Mesenteric fat pad (tissue), 1 donor: ENCODE measurements around the gene CCDC198. TPM values are rescaled to one million over a fixed set of nuclear protein-coding genes. Genes with fewer than 3 reads are reported as not detected.

Experiments used
- DNase-seq: peaks from one replicate; pipeline ENCODE4 v3.0.0-alpha.2; 2020; ENCODE audit warnings: low spot score
- long read RNA-seq: library from polyadenylated mRNA; unstranded; transcript quantifications from one replicate; pipeline ENCODE4 v2.0.0, GENCODE V29; 2020
- total RNA-seq: library from RNA; stranded (reverse); fragmentation: NEBNext Ultra II Directional; extraction: Animal tissue kit (Norgen Biotek cat#: 25700); gene quantifications from one replicate; pipeline ENCODE4 v1.2.1, GENCODE V29; 2021
- donor health status: DM: yes; HTN: yes; CAD: no.

The CCDC198 gene, protein sequence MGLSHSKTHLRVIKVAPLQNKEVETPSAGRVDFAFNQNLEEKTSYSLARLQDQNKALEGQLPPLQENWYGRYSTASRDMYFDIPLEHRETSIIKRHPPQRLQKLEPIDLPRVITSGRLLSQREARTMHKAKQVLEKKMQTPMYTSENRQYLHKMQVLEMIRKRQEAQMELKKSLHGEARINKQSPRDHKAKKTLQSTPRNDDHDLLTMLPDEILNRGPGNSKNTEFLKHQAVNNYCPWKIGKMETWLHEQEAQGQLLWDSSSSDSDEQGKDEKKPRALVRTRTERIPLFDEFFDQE
- not detected for total RNA-seq
- long read RNA-seq: 0 reads

DNA sequence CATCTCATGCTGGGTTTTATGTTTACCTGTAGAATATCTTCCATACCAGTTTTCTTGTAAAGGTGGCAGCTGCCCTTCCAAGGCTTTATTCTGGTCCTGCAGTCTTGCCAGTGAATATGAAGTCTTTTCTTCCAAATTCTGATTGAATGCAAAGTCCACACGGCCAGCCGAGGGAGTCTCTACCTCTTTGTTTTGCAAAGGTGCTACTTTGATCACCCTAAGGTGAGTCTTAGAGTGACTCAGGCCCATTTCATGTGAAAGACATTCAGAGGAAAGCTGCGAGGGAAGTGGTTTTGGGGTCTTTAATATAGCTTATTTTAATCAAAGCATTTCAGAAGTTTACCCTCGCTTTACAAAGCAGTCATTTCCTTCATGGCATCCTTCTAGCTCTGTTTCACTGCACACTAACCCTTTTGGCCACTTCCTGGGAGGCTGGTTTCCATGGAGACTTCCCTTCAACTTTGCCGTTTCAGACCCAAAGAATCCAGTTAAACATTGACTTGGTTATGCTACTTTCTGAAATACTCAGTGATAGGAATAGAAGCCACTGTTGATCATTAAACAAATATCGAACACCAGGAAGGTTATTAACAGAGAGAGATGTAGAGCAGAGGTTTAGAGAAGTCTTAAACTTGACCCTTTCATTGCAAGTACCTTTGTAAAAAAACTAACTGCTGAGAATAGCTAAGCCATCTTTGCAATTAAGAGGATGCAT lies at the start of gene CCDC198:
Gene CCDC198 (minus strand): TSS at position 391 of the 715 bp plus-strand sequence. CDS start 142 bp downstream, at position 249.
- DNase-seq: no peak

GRCh38 chr14:57533214-57533613 lies 39.6 kb upstream of the CCDC198 start:
- no peak for DNase-seq

DNA sequence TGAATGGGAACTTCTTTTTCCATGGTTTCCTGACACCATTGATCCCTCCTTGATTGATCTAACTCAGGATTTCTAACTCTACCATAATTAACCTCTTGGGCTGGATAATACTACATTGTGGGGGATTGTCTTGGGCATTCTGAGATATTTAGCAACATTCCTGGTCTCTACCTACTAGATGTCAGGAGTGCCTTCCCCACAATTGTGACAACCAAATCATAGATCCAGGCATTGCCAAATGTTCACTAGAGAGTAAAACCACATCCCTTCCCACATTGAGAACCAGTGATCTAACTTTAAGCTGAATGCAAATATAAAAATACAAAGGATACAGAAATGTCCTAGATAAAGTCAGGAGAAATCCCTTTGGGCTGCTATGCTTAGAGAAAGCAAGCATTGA lies 36.9 kb upstream of the CCDC198 start:
- no peak for DNase-seq

- DNase-seq: no peak
Measured at GRCh38 chr14:57526942-57527341, 33.3 kb upstream of the CCDC198 start.

GRCh38 chr14:57519043-57519442 lies 25.4 kb upstream of the CCDC198 start:
- DNase-seq: no peak

DNA sequence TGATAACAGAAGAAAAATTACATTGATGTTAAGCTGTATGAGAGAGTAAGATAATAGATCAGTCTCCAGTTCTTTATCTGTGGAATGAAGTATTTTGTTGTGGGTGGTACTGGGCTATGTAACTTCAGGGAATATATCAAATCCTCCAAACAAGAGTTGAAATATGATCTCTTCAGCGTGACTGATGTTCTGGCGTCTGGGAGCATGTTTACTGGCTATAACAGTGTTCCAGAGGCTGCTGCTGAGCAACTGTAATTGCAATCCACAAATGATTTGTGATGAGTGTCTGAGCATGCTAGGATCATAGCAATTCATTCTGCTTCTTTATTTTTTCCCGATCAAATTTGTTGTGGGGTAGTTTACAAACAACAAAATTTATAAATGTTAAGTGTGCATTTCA lies 18.6 kb upstream of the CCDC198 start:
- no peak for DNase-seq

GRCh38 chr14:57508756-57509155 lies 15.1 kb upstream of the CCDC198 start:
- no peak for DNase-seq

- no peak for DNase-seq
Measured at GRCh38 chr14:57502586-57503254, 9.1 kb upstream of the CCDC198 start.

DNA sequence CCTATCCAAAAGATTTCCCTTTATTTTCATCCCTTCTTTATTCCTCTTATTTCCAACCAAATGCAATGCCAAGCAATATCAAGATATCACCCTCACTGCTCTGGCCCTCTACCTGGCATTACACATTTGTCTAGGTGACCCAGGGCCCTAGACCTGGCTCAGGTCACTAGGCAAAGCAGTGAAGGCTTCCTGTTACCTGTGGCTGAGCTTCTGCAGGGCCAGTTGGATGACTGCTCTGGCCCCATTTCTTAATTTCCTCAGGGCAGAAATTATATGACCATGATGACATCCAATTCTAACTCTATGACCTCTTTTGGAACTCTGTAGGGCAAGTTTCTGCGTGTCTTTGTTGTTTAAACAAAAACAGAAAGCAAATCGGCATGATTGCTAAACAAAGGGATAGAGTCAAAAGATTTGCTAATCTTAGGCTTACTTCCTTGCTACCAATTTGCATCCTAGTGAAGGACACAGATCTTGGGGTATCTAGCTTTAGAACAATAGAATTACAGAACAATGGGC lies 7.4 kb upstream of the CCDC198 start:
- DNase-seq: no peak

DNA sequence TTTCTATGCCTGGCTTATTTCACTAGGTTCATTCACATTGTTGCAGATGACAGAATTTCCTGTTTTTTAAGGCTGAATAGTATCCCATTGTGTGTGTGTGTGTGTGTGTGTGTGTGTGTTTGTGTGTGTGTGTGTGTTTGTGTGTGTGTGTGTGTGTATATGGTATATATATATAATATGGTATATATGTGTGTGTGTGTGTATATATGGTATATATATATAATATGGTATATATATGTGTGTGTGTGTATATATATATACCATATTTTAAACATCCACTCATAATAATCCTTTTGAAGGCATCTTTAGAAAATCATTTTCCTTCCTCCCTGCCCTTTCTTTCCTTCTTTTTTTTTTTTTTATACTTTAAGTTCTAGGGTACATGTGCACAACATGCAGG lies 5.0 kb upstream of the CCDC198 start:
- DNase-seq: no peak

GRCh38 chr14:57498035-57498434 lies 4.4 kb upstream of the CCDC198 start:
- DNase-seq: no peak

- DNase-seq: no peak
Measured at GRCh38 chr14:57495416-57495815, 1.8 kb upstream of the CCDC198 start.

DNA sequence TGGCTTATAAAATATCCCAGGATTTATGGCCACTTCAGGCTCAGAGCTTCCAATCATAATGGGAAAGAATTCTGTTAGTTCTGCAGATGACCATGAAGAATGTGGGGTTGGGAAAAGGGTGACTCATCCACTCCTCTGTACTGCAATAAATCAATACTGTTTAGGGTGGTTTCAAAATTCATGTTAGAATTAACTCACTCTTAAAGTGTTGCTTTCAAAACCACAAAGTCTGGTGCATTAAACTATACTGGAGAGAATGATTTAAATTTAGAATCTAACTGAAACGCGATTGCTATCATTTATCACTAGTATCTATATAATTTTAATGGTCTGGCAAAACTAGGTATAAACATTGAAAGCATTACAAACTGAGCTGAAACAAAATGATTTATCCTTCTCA lies 798 bp downstream of the CCDC198 start:
- DNase-seq: no peak

GRCh38 chr14:57491640-57492039 lies 2.0 kb downstream of the CCDC198 start:
- DNase-seq: no peak

DNA sequence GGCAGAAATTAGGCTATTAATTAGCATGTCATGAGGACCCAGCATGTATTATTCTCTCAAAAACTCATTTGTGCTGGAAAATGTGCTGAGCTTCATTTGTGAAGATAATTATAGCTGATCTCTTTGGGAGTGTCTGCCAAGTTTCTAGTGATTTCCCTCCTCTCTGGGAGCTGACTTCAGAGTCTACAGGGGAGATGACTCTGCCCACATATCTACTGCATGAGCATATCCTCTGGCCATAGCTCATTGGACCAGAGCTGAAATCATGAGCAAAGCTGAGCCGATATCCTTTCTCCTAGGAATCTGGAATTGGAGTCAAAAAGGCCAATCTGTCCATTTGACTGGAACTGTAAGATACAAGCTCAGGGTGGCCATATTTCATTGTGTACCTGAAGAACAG lies 5.9 kb downstream of the CCDC198 start:
- DNase-seq: no peak

DNA sequence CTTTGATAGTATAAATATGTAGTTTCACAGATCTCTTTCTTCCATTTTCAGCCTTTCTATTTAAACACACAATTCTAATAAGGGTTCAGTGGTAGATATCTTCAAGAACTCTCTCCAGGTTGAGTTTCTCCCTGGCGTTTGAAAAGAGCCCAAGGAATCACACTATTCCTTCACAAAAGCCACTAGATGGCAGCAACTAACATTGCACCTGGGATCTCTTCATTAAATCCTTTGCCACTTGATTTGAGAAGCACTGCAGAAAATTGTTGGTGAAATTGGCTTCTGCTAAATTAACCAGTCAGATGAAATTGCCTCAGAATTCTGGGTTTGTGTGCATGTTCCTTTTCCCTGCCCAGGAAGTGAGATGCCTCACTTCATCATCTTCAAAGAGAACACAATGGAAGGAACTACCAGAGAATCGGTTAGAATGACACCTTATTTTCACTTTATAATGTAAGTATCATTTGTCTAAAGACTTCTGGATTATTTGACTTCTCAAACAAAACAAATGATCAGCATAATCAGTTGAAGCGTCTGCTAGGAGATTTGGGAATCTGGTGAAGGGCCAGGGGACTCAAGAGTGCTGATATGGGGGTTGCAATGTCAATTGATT lies 6.8 kb downstream of the CCDC198 start:
- no peak for DNase-seq

DNA sequence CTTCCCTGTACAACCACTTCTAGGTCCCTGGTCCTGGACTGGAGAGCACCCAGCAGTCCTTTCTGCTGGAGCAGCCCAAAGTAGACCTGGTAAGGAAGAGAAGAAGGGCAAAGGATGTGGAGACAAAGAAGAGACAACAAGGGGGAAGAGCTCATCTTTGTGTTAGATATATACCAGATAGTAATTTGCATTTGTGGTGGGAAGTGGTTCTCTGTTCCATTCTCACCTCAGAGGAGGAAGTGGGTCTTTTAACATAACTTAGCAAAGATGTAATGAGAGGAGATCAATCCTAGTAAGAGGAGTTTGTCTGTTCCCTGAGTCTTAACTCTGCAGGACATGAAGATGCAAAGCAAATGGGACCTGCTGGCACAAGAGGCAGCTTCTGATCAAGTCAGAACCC lies 8.0 kb downstream of the CCDC198 start:
- no peak for DNase-seq

- no peak for DNase-seq
Measured at GRCh38 chr14:57482120-57482519, 11.5 kb downstream of the CCDC198 start.

- DNase-seq: no peak
Measured at GRCh38 chr14:57480051-57480450, 13.6 kb downstream of the CCDC198 start.

DNA sequence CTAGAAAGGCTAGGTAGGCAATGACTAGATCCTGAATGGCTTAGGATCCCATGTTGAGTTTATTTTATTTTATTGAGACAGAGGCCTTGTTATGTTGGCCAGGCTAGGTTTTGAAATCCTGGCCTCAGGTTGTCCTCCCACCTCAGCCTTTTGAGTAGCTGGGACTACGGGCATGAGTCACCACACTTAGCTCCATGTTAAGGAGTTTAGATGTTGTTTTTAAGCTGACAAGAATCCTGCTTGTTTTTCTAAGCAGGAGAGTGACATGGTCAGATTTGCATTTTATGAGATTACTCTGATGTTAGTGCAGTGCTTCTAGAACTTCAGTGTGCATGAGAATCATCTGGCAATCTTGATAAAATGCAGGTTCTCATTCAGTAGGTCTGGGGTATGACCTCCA lies 14.5 kb downstream of the CCDC198 start:
- no peak for DNase-seq

DNA sequence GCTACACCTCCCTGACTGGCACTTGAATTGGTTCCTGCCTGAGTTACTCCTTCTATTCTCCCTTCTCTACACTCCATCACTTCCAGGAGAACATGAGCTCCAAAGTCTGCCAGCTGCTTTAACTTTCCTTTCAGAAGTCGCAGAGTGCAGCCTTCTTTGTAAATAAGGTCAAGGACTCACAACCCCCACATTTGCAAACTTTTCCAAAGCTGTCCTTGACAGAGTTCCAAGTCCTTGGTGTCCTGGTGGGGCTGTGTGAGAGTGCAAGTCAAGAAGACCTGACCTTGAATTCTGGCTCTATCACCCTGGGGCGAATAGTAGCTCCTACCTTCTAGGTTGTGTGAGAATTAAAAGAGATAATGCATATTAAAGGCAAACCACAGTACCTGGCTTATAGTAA lies 15.6 kb downstream of the CCDC198 start:
- no peak for DNase-seq

- no peak for DNase-seq
Measured at GRCh38 chr14:57470909-57471308, 22.7 kb downstream of the CCDC198 start.
